ENCODE data around the gene ELOVL1. TPM values are rescaled to one million over a fixed set of nuclear protein-coding genes. Genes with fewer than 3 reads are reported as not detected.

The ELOVL1 gene
- total and polyA plus RNA-seq, 2 of the 13 experiments (the other 11 are each of a cell fraction or from before 2014, with no cell fraction given) = 55.2 to 77.4 TPM

- TF ChIP-seq, protein P1, sequence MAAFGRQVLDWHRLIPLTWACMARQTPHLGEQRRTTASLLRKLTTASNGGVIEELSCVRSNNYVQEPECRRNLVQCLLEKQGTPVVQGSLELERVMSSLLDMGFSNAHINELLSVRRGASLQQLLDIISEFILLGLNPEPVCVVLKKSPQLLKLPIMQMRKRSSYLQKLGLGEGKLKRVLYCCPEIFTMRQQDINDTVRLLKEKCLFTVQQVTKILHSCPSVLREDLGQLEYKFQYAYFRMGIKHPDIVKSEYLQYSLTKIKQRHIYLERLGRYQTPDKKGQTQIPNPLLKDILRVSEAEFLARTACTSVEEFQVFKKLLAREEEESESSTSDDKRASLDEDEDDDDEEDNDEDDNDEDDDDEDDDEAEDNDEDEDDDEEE (CRISPR knock-in tag; IDR thresholded peaks at IDR 0.05) = no peak
- TF ChIP-seq NFYC (CRISPR knock-in tag; IDR thresholded peaks at IDR 0.05) = peak; percentile 96
- TF ChIP-seq GATAD1 (CRISPR knock-in tag; IDR thresholded peaks at IDR 0.05) = peak; percentile 93
- peak; percentile 90 for TF ChIP-seq ZNF605 (CRISPR knock-in tag; IDR thresholded peaks at IDR 0.05)
- TF ChIP-seq ZNF251 (CRISPR knock-in tag; IDR thresholded peaks at IDR 0.05) = no peak
- TF ChIP-seq HMG20B (CRISPR knock-in tag; conservative IDR thresholded peaks at IDR 0.05) = no peak
- no peak for TF ChIP-seq CEBPB (IDR thresholded peaks at IDR 0.05; ENCODE audit: borderline replicate concordance, low read depth, low read length)
- no peak for TF ChIP-seq HOXA7 (CRISPR knock-in tag; IDR thresholded peaks at IDR 0.05)
- TF ChIP-seq, protein P2, sequence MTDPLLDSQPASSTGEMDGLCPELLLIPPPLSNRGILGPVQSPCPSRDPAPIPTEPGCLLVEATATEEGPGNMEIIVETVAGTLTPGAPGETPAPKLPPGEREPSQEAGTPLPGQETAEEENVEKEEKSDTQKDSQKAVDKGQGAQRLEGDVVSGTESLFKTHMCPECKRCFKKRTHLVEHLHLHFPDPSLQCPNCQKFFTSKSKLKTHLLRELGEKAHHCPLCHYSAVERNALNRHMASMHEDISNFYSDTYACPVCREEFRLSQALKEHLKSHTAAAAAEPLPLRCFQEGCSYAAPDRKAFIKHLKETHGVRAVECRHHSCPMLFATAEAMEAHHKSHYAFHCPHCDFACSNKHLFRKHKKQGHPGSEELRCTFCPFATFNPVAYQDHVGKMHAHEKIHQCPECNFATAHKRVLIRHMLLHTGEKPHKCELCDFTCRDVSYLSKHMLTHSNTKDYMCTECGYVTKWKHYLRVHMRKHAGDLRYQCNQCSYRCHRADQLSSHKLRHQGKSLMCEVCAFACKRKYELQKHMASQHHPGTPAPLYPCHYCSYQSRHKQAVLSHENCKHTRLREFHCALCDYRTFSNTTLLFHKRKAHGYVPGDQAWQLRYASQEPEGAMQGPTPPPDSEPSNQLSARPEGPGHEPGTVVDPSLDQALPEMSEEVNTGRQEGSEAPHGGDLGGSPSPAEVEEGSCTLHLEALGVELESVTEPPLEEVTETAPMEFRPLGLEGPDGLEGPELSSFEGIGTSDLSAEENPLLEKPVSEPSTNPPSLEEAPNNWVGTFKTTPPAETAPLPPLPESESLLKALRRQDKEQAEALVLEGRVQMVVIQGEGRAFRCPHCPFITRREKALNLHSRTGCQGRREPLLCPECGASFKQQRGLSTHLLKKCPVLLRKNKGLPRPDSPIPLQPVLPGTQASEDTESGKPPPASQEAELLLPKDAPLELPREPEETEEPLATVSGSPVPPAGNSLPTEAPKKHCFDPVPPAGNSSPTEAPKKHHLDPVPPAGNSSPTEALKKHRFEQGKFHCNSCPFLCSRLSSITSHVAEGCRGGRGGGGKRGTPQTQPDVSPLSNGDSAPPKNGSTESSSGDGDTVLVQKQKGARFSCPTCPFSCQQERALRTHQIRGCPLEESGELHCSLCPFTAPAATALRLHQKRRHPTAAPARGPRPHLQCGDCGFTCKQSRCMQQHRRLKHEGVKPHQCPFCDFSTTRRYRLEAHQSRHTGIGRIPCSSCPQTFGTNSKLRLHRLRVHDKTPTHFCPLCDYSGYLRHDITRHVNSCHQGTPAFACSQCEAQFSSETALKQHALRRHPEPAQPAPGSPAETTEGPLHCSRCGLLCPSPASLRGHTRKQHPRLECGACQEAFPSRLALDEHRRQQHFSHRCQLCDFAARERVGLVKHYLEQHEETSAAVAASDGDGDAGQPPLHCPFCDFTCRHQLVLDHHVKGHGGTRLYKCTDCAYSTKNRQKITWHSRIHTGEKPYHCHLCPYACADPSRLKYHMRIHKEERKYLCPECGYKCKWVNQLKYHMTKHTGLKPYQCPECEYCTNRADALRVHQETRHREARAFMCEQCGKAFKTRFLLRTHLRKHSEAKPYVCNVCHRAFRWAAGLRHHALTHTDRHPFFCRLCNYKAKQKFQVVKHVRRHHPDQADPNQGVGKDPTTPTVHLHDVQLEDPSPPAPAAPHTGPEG (CRISPR knock-in tag; IDR thresholded peaks at IDR 0.05) = peak; percentile 100
- peak; percentile 79 for TF ChIP-seq ATF1 (CRISPR knock-in tag; IDR thresholded peaks at IDR 0.05)
- 0 out of 2 replicates have a peak, but pooled peaks have one; percentile 49 for TF ChIP-seq NAIF1 (CRISPR knock-in tag; IDR thresholded peaks at IDR 0.05; ENCODE audit: borderline replicate concordance)
- TF ChIP-seq, protein P3, sequence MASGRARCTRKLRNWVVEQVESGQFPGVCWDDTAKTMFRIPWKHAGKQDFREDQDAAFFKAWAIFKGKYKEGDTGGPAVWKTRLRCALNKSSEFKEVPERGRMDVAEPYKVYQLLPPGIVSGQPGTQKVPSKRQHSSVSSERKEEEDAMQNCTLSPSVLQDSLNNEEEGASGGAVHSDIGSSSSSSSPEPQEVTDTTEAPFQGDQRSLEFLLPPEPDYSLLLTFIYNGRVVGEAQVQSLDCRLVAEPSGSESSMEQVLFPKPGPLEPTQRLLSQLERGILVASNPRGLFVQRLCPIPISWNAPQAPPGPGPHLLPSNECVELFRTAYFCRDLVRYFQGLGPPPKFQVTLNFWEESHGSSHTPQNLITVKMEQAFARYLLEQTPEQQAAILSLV (CRISPR knock-in tag; IDR thresholded peaks at IDR 0.05; ENCODE audit: borderline replicate concordance) = peak; percentile 92; the same call in 1 of the 2 replicates
- TF ChIP-seq POLR2G (IDR thresholded peaks at IDR 0.05; ENCODE audit: low read depth, low read length) = peak; percentile 96
- no peak for TF ChIP-seq CREB3 (CRISPR knock-in tag; IDR thresholded peaks at IDR 0.05)
- TF ChIP-seq ZBTB38 (CRISPR knock-in tag; IDR thresholded peaks at IDR 0.05) = peak; percentile 67; the same call in 1 of the 2 replicates
- peak; percentile 95 for TF ChIP-seq PHF20 (CRISPR knock-in tag; IDR thresholded peaks at IDR 0.05)
- TF ChIP-seq IKZF5 (CRISPR knock-in tag; IDR thresholded peaks at IDR 0.05) = peak; percentile 77; the same call in 1 of the 2 replicates
Observed at GRCh38 chr1:43389326-43390313, 21.8 kb upstream of the ELOVL1 start, which contains the start of the genes MED8 and SZT2 (continued).
